ENCODE data around the gene PPM1E. TPM values are rescaled to one million over a fixed set of nuclear protein-coding genes. Genes with fewer than 3 reads are reported as not detected.
"Not testable (repeated sequence)": the region's sequence is repeated elsewhere in the genome, so short reads cannot be mapped to it uniquely, and the experiment has no call there.

Gene PPM1E
- total RNA-seq, 4 donors from 2014 or later: 0.14 TPM; not detected in 3

- no peaks in the 10 kb centered on the region for H3K27me3 ChIP-seq
- no peak for DNase-seq
- no peak overlapping the region for H3K27ac ChIP-seq
- no peaks in the 10 kb centered on the region for H3K4me1 ChIP-seq
- intact Hi-C loops (cut with DNase I; ENCODE audit: low total_unique reads) (no loop called here), in situ Hi-C loops (cut with MboI; ENCODE audit: low pct_ligation_motif_present in 1 of 4, low pct_unique_long_range_greater_than_20kb in 1 of 4, low sequenced_read_pairs in 3 of 4) (no loop called here)
- WGBS, 2 donors (ENCODE audit: low coverage in 1 of 2): 80 to 84% methylated on average over 6 to 8 of the region's 8 CpGs
- no peak overlapping the region for H3K4me3 ChIP-seq
- no peaks in the 10 kb centered on the region for H3K9me3 ChIP-seq
- H3K36me3 ChIP-seq: no peaks in the 10 kb centered on the region
- TF ChIP-seq POLR2A (IDR thresholded peaks at IDR 0.05) (no peak), EP300 (IDR thresholded peaks at IDR 0.05; ENCODE audit: low read depth) (no peak), POLR2AphosphoS5 (IDR thresholded peaks at IDR 0.05) (no peak), CTCF (IDR thresholded peaks at IDR 0.05) (no peak)
Observed at GRCh38 chr17:58741121-58741625, 14.5 kb upstream of the PPM1E start.

GRCh38 chr17:58747674-58748073, 8.0 kb upstream of the PPM1E start:
- TF ChIP-seq CTCF (IDR thresholded peaks at IDR 0.05) (no peak), EP300 (IDR thresholded peaks at IDR 0.05; ENCODE audit: low read depth) (no peak), POLR2AphosphoS5 (IDR thresholded peaks at IDR 0.05) (no peak), POLR2A (IDR thresholded peaks at IDR 0.05) (no peak)
- WGBS, 2 donors (ENCODE audit: low coverage in 1 of 2): 88 to 100% methylated on average over 1 of the region's 1 CpG
- DNase-seq: no peak
- no peaks in the 10 kb centered on the region for H3K27me3 ChIP-seq
- H3K4me1 ChIP-seq: no peaks in the 10 kb centered on the region
- H3K9me3 ChIP-seq: no peaks in the 10 kb centered on the region
- intact Hi-C loops (cut with DNase I; ENCODE audit: low total_unique reads): no loop called here
- in situ Hi-C loops (cut with MboI; ENCODE audit: low pct_ligation_motif_present in 1 of 4, low pct_unique_long_range_greater_than_20kb in 1 of 4, low sequenced_read_pairs in 3 of 4): no loop called here
- no peaks in the 10 kb centered on the region for H3K36me3 ChIP-seq
- H3K27ac ChIP-seq: no peak overlapping the region
- H3K4me3 ChIP-seq: no peak overlapping the region

- H3K27me3 ChIP-seq; intact Hi-C loops (cut with DNase I; ENCODE audit: low total_unique reads); H3K36me3 ChIP-seq; in situ Hi-C loops (cut with MboI; ENCODE audit: low pct_ligation_motif_present in 1 of 4, low pct_unique_long_range_greater_than_20kb in 1 of 4, low sequenced_read_pairs in 3 of 4); DNase-seq; H3K9me3 ChIP-seq; H3K4me3 ChIP-seq; H3K27ac ChIP-seq; H3K4me1 ChIP-seq: not testable (repeated sequence)
Observed at GRCh38 chr17:58749627-58750026, 6.0 kb upstream of the PPM1E start.

GRCh38 chr17:58753026-58753425, 2.6 kb upstream of the PPM1E start:
- no peak for DNase-seq
- no peak overlapping the region for H3K27ac ChIP-seq
- in situ Hi-C loops (cut with MboI; ENCODE audit: low pct_ligation_motif_present in 1 of 4, low pct_unique_long_range_greater_than_20kb in 1 of 4, low sequenced_read_pairs in 3 of 4) (no loop called here), intact Hi-C loops (cut with DNase I; ENCODE audit: low total_unique reads) (no loop called here)
- H3K4me1 ChIP-seq: peaks cover 0 to 18% (median 18%) of the 10 kb centered on the region in 4 donors
- no peak for TF ChIP-seq CTCF (IDR thresholded peaks at IDR 0.05)
- no peak for TF ChIP-seq POLR2A (IDR thresholded peaks at IDR 0.05)
- no peak for TF ChIP-seq EP300 (IDR thresholded peaks at IDR 0.05; ENCODE audit: low read depth)
- TF ChIP-seq POLR2AphosphoS5 (IDR thresholded peaks at IDR 0.05): no peak
- no peak overlapping the region for H3K4me3 ChIP-seq
- no peaks in the 10 kb centered on the region for H3K36me3 ChIP-seq
- WGBS, 2 donors (ENCODE audit: low coverage in 1 of 2): 65 to 69% methylated on average over 2 of the region's 2 CpGs
- H3K27me3 ChIP-seq: peaks cover 41% of the 10 kb centered on the region
- H3K9me3 ChIP-seq: no peaks in the 10 kb centered on the region

- in situ Hi-C loops (cut with MboI; ENCODE audit: low pct_ligation_motif_present in 1 of 4, low pct_unique_long_range_greater_than_20kb in 1 of 4, low sequenced_read_pairs in 3 of 4): no loop called here
Observed at GRCh38 chr17:58755269-58755576, 431 bp upstream of the PPM1E start.

More at GRCh38 chr17:58755269-58755576, 431 bp upstream of the PPM1E start:
- Histone ChIP-seq H3K9me3 (no peaks in the 10 kb centered on the region), H3K36me3 (no peaks in the 10 kb centered on the region), H3K4me3 (peak overlapping the region in 2 of 4 donors; percentile 53 to 62), H3K27me3 (peaks cover 63% of the 10 kb centered on the region), H3K27ac (no peak overlapping the region), H3K4me1 (peaks cover 0 to 18% (median 18%) of the 10 kb centered on the region in 4 donors)
- TF ChIP-seq EP300 (IDR thresholded peaks at IDR 0.05; ENCODE audit: low read depth) (no peak), POLR2AphosphoS5 (IDR thresholded peaks at IDR 0.05) (no peak), CTCF (IDR thresholded peaks at IDR 0.05) (no peak), POLR2A (IDR thresholded peaks at IDR 0.05) (no peak)
- no peak for DNase-seq
- intact Hi-C loops (cut with DNase I; ENCODE audit: low total_unique reads): no loop called here
- 36% methylated on average over 2 of the region's 2 CpGs for WGBS, 2 donors (ENCODE audit: low coverage in 1 of 2)

Measured in transverse colon (tissue), 4 donors.